Stomach smooth muscle (tissue), 2 donors: ENCODE data around the gene ARID1B.

ENCODE experiments used
- H3K27ac ChIP-seq: one replicate; pipeline ENCODE4 v1.7.0; 2013; ENCODE audit warnings: mild to moderate bottlenecking, low read length, inconsistent platforms
- H3K27me3 ChIP-seq, 2 donors: one replicate each; pipeline ENCODE4 v1.7.0; 2013; ENCODE audit warnings: low read length in 2 of 2; ENCODE audit not compliant: insufficient read depth in 2 of 2, control insufficient read depth in 1 of 2
- H3K36me3 ChIP-seq, 2 donors: one replicate each; pipeline ENCODE4 v1.7.0; 2013; ENCODE audit warnings: low read length in 2 of 2; ENCODE audit not compliant: control insufficient read depth in 2 of 2, insufficient read depth in 2 of 2
- H3K4me1 ChIP-seq: one replicate; pipeline ENCODE4 v1.7.0; 2013; ENCODE audit warnings: low read length; ENCODE audit not compliant: control insufficient read depth, insufficient read depth
- H3K4me3 ChIP-seq, 2 donors: one replicate each; pipeline ENCODE4 v1.7.0; 2013; ENCODE audit warnings: low read length in 2 of 2
- H3K9ac ChIP-seq, 2 donors: one replicate each; pipeline ENCODE4 v1.7.0; 2013; ENCODE audit warnings: low read length in 2 of 2, mild to moderate bottlenecking in 1 of 2
- H3K9me3 ChIP-seq, 2 donors: one replicate each; pipeline ENCODE4 v1.7.0; 2013; ENCODE audit warnings: low read length in 2 of 2; ENCODE audit not compliant: control insufficient read depth in 2 of 2
- donor health status: healthy.
- donor health status: Pancreatic carcinoma.

The ARID1B gene

GRCh38 chr6:156869980-156870398 is 92.8 kb downstream of the ARID1B start:
- Histone ChIP-seq H3K27ac (no peak overlapping the region), H3K4me1 (peaks cover 11% of the 10 kb centered on the region)

DNA sequence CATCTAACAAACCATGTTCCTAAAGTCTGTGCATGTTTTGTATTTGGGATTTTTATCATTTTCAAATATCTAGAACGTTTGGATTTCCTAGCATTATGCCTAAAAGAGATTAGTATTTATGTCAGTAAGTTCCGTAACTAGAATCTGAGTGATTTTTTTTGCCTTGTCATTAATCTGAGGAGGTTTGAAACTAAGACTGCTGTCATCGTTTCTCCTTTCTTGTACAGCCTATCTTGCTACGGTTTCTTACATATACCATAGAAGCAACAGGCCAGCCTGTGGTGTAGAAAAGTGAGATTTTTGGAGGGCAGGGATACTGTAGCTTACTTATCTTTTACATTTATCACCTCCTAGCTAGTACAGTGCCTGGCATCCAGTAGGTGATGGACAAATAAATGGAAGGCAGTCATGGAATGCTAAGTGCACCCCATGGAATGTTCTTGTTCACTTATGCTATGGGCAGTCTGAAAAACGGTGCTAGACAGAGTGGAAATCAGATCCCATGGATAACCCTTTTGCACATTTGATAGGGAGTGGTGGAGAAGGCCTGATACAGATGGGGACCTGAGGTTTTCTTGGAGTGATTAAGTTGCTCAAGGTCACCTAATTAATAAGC is 93.9 kb downstream of the ARID1B start:
- H3K27ac ChIP-seq = no peak overlapping the region
- peaks cover 0 to 3% of the 10 kb centered on the region in 2 donors for H3K36me3 ChIP-seq
- peaks cover 9% of the 10 kb centered on the region for H3K4me1 ChIP-seq
- no peak overlapping the region for H3K4me3 ChIP-seq
- H3K9ac ChIP-seq = no peak overlapping the region
- H3K27me3 ChIP-seq = no peaks in the 10 kb centered on the region
- no peaks in the 10 kb centered on the region for H3K9me3 ChIP-seq

More at GRCh38 chr6:156869980-156870398, 92.8 kb downstream of the ARID1B start:
- H3K9me3 ChIP-seq = no peaks in the 10 kb centered on the region
- no peak overlapping the region for H3K9ac ChIP-seq
- no peak overlapping the region for H3K4me3 ChIP-seq
- no peaks in the 10 kb centered on the region for H3K27me3 ChIP-seq
- peaks cover 0 to 3% of the 10 kb centered on the region in 2 donors for H3K36me3 ChIP-seq

DNA sequence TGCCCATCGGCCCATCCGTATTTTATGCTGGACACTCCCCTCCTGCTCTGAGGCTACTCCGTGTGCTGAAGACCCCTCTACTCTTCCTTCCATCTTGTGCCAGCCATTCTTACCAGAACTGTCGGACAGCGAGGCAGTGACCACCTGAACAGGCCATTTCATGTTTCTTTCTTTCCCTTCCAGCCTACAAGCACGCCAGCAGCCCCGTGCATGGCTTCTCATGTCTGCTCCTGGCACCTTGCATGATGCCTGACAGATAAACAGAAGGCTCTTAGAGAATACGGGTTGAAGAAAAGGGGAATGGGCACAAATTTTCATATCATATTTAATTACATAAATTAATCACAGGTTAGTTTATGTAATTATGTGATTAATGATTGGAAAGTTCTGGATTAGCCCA is 95.7 kb downstream of the ARID1B start:
- Histone ChIP-seq H3K9ac (no peak overlapping the region), H3K4me1 (peaks cover 21% of the 10 kb centered on the region), H3K27ac (no peak overlapping the region), H3K4me3 (no peak overlapping the region), H3K9me3 (no peaks in the 10 kb centered on the region), H3K27me3 (no peaks in the 10 kb centered on the region), H3K36me3 (peaks cover 0 to 3% of the 10 kb centered on the region in 2 donors)

DNA sequence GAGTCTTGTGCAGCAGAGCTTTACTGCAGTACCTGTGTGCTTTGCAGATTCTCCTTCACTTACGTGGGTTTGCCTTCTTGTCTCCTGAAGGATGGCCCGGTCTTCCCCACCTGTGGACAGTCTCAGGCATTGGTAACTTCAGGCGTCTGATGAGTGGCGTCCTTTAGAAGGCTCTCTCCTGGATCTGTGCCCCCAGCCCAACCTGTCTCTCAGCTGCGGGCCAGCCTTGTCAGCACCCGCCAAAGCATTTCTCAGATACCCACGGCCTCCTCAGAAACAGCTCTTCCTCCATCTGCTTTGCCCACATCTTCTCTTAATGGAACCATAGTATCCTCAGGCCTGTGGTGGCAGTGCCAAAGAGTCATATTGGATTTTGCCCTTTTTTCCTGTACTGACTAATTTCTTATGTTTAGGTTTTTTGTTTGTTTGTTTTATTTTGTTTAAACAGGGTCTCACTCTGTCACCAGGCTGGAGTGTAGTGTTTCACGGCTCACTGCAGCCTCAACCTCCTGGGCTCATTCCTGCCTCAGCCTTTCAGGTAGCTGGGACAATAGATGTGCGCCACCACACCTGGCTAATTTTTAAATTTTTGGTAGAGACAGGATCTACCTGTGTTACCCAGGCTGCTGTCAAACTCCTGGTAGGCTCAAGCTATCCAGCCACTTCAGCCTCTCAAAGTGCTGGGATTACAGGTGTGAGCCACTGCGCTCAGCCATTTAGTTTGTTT is 96.6 kb downstream of the ARID1B start:
- H3K4me3 ChIP-seq = no peak overlapping the region
- H3K9me3 ChIP-seq = no peaks in the 10 kb centered on the region
- peaks cover 23% of the 10 kb centered on the region for H3K4me1 ChIP-seq
- no peaks in the 10 kb centered on the region for H3K27me3 ChIP-seq
- no peak overlapping the region for H3K9ac ChIP-seq
- no peak overlapping the region for H3K27ac ChIP-seq
- peaks cover 0 to 3% of the 10 kb centered on the region in 2 donors for H3K36me3 ChIP-seq

DNA sequence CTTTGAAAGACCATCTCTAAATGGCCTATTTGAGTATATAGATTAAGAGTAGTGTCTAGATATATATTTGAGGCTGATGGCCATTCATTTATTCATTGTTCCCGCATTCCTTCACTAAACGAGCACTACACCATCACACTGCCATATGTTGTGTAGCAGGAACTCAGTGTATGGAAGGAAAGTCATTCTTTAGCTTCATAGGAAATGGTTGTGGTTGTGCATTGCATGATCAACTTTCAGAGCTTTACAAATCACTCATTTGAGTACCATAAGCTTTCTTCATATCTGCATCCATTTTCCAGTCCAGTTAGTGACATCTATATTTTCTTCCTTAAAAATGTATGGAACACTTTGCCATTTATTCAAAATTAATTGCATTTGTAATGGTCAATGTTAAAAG is 97.9 kb downstream of the ARID1B start:
- H3K36me3 ChIP-seq = peaks cover 0 to 3% of the 10 kb centered on the region in 2 donors
- no peak overlapping the region for H3K9ac ChIP-seq
- no peak overlapping the region for H3K4me3 ChIP-seq
- no peaks in the 10 kb centered on the region for H3K9me3 ChIP-seq
- no peak overlapping the region for H3K27ac ChIP-seq
- no peaks in the 10 kb centered on the region for H3K27me3 ChIP-seq
- H3K4me1 ChIP-seq = peaks cover 28% of the 10 kb centered on the region

GRCh38 chr6:156876302-156876701 is 99.1 kb downstream of the ARID1B start:
- H3K27ac ChIP-seq = no peak overlapping the region
- no peak overlapping the region for H3K4me3 ChIP-seq
- no peaks in the 10 kb centered on the region for H3K27me3 ChIP-seq
- H3K9ac ChIP-seq = no peak overlapping the region
- H3K9me3 ChIP-seq = no peaks in the 10 kb centered on the region
- peaks cover 0 to 3% of the 10 kb centered on the region in 2 donors for H3K36me3 ChIP-seq
- H3K4me1 ChIP-seq = peaks cover 23% of the 10 kb centered on the region

DNA sequence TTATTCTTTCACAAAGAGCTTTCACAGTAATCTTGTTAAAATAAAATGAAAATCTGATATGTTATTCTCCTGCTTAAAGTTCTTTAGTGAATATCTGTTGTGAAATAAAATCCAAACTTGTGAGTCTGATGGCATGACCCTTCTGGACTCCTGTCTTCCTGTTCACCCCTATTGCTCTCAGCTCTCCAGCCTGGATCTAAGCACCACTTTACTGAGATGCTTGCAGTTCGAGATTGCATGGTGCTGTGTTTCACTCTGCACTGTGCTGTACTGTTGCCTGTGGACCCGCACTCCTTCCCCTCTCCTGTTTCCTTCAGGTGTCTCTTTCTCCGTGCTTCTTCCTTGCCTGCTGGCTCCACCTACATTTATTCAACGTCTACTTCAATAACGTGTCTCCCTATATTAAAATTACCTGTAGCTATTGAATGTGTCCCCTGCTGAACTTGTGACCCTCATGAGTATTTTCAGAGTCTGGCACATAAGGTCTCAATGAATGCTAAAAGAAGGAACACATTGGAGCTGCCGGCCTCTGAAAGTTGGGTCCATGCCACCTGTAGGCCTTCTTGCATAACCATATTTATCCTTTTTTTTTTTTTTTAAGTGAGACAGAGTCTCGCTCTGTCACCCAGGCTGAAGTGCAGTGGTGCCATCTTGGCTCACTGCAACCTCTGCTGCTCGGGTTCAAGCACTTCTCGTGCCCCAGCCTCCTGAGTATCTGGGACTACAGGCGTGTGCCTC is 100.1 kb downstream of the ARID1B start:
- peaks cover 0 to 3% of the 10 kb centered on the region in 2 donors for H3K36me3 ChIP-seq
- H3K9me3 ChIP-seq = no peaks in the 10 kb centered on the region
- H3K4me1 ChIP-seq = peaks cover 23% of the 10 kb centered on the region
- no peak overlapping the region for H3K4me3 ChIP-seq
- no peaks in the 10 kb centered on the region for H3K27me3 ChIP-seq
- no peak overlapping the region for H3K9ac ChIP-seq
- H3K27ac ChIP-seq = no peak overlapping the region

- Histone ChIP-seq H3K4me3 (no peak overlapping the region), H3K9ac (no peak overlapping the region), H3K27me3 (no peaks in the 10 kb centered on the region), H3K36me3 (peaks cover 0 to 3% of the 10 kb centered on the region in 2 donors), H3K9me3 (no peaks in the 10 kb centered on the region), H3K4me1 (peaks cover 23% of the 10 kb centered on the region), H3K27ac (no peak overlapping the region)
Measured at GRCh38 chr6:156878681-156879080, 101.5 kb downstream of the ARID1B start.

- no peak overlapping the region for H3K4me3 ChIP-seq
- H3K27ac ChIP-seq = no peak overlapping the region
- no peaks in the 10 kb centered on the region for H3K36me3 ChIP-seq
- H3K9me3 ChIP-seq = no peaks in the 10 kb centered on the region
- H3K27me3 ChIP-seq = no peaks in the 10 kb centered on the region
- H3K4me1 ChIP-seq = peaks cover 23% of the 10 kb centered on the region
- no peak overlapping the region for H3K9ac ChIP-seq
Measured at GRCh38 chr6:156879186-156879585, 102.0 kb downstream of the ARID1B start.

DNA sequence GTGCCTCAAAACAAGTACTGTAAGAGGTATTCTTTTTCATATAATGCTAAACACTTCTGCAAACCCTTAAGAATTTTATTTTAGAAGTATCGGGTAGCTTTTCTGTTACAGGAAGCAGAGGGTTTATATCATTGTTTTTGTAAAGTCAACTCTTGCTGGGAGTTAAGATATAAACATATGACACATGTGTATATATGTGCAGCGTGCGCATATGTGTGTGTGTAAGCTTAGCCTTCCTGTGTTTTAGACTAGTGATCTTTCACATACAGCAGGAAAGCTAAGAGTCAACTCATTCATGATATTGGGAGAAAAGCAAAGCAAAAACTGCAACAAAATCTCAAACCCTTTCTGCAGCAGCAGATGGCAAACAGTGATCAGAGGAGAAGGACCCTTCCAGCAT is 102.4 kb downstream of the ARID1B start:
- H3K4me3 ChIP-seq = no peak overlapping the region
- H3K4me1 ChIP-seq = peaks cover 23% of the 10 kb centered on the region
- H3K9ac ChIP-seq = no peak overlapping the region
- no peaks in the 10 kb centered on the region for H3K27me3 ChIP-seq
- H3K9me3 ChIP-seq = no peaks in the 10 kb centered on the region
- no peaks in the 10 kb centered on the region for H3K36me3 ChIP-seq
- no peak overlapping the region for H3K27ac ChIP-seq
